HEK293 (cell line): ENCODE measurements around the gene SOS2.

ENCODE experiments used
- HOXD13 ChIP-seq: sonication (generic); formaldehyde crosslinking; IDR thresholded peaks from 2 replicates; pipeline ENCODE4 v1.8.0; 2022; ENCODE audit warnings: missing genetic modification reagents, borderline replicate concordance
- OVOL3 ChIP-seq: fragments of 450-650 bp; formaldehyde crosslinking; IDR thresholded peaks from 2 replicates; pipeline ENCODE4 v1.5.1; 2016; ENCODE audit warnings: missing biosample characterization, missing genetic modification characterization
- YY2 ChIP-seq: fragments of 450-650 bp; formaldehyde crosslinking; IDR thresholded peaks from 2 replicates; pipeline ENCODE4 v1.5.1; 2016; ENCODE audit warnings: missing biosample characterization, missing genetic modification characterization
- ZBTB8A ChIP-seq: fragments of 450-650 bp; formaldehyde crosslinking; IDR thresholded peaks from 2 replicates; pipeline ENCODE4 v1.5.1; 2016; ENCODE audit warnings: missing biosample characterization, missing genetic modification characterization
- ZFHX2 ChIP-seq: fragments of 450-650 bp; formaldehyde crosslinking; conservative IDR thresholded peaks from 2 replicates; pipeline ENCODE4 v1.5.1; 2016; ENCODE audit warnings: missing biosample characterization, missing genetic modification characterization
- ZIC2 ChIP-seq: fragments of 450-650 bp; formaldehyde crosslinking; IDR thresholded peaks from 2 replicates; pipeline ENCODE4 v1.5.1; 2016; ENCODE audit warnings: missing biosample characterization, missing genetic modification characterization
- ZNF324 ChIP-seq: fragments of 450-650 bp; formaldehyde crosslinking; IDR thresholded peaks from 2 replicates; pipeline ENCODE4 v1.5.1; 2016; ENCODE audit warnings: missing biosample characterization, missing genetic modification characterization
- ZNF394 ChIP-seq: fragments of 450-650 bp; formaldehyde crosslinking; IDR thresholded peaks from 2 replicates; pipeline ENCODE4 v1.5.1; 2016; ENCODE audit warnings: missing biosample characterization, missing genetic modification characterization, mild to moderate bottlenecking, moderate library complexity, borderline replicate concordance
- ZNF76 ChIP-seq: fragments of 450-650 bp; formaldehyde crosslinking; IDR thresholded peaks from 2 replicates; pipeline ENCODE4; 2016; ENCODE audit warnings: low read depth, missing biosample characterization, missing genetic modification characterization, borderline replicate concordance
- ZNF792 ChIP-seq: fragments of 450-650 bp; formaldehyde crosslinking; IDR thresholded peaks from 2 replicates; pipeline ENCODE4 v1.5.1; 2016; ENCODE audit warnings: missing biosample characterization, missing genetic modification characterization
- ZSCAN16 ChIP-seq: fragments of 450-650 bp; formaldehyde crosslinking; IDR thresholded peaks from 2 replicates; pipeline ENCODE4 v1.5.1; 2016; ENCODE audit warnings: missing biosample characterization, missing genetic modification characterization
- TF ChIP-seq, protein P1 (sequence below): fragments of 450-650 bp; formaldehyde crosslinking; IDR thresholded peaks from 2 replicates; pipeline ENCODE4 v1.5.1; 2016; ENCODE audit warnings: missing biosample characterization, missing genetic modification characterization
- TF ChIP-seq, protein P2 (sequence below): fragments of 450-650 bp; formaldehyde crosslinking; IDR thresholded peaks from 2 replicates; pipeline ENCODE4 v1.5.1; 2017; ENCODE audit warnings: missing biosample characterization, missing genetic modification characterization
- TF ChIP-seq, protein P3 (sequence below): fragments of 450-650 bp; formaldehyde crosslinking; IDR thresholded peaks from 2 replicates; pipeline ENCODE4 v1.5.1; 2016; ENCODE audit warnings: missing biosample characterization, missing genetic modification characterization
- TF ChIP-seq, protein P4 (sequence below): fragments of 450-650 bp; formaldehyde crosslinking; IDR thresholded peaks from 2 replicates; pipeline ENCODE4 v1.5.1; 2016; ENCODE audit warnings: missing biosample characterization, missing genetic modification characterization
- TF ChIP-seq, protein P5 (sequence below): fragments of 450-650 bp; formaldehyde crosslinking; IDR thresholded peaks from 2 replicates; pipeline ENCODE4 v1.5.1; 2016; ENCODE audit warnings: missing biosample characterization, missing genetic modification characterization
- TF ChIP-seq, protein P6 (sequence below): fragments of 450-650 bp; formaldehyde crosslinking; IDR thresholded peaks from 2 replicates; pipeline ENCODE4 v1.5.1; 2016; ENCODE audit warnings: missing biosample characterization, missing genetic modification characterization

The SOS2 gene

DNA sequence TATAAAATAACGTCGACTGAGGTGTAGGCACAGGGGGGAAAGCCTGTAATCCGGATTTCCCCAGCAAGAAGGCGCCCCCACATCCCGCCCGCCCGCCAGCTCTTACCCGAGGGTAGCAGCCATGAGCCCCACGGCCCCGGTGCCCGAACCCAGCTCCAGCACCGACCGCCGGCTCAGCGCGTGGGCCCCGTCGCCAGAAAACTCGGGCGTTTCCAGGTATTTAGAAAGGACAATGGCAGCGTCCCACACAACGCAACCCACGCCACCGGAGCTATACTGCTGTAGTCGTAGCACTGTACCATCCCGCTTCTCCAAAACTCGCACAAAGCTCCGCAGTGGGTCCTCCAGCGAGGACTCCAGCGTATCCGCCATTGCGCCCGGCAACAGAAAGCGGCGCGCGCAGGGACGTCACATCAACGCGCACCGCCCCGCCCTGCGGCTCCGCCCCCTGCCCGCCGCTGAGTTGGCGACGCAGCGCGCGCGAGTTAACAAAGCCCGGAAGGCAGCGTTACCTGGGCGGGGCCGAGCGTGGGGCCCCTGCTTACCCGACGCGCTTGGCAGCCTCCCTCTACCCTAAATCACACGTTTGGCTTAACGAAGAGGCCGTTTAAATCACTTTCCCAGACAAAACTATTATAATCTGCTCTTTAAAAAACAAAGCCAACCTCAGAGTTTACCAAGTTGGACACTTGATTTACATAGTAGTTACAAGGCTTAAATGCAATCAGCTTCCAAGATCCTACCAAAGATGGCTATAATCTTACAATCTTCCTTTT lies 115.0 kb downstream of the SOS2 start, which contains the start of gene VCPKMT (continued):
- TF ChIP-seq, protein P1, sequence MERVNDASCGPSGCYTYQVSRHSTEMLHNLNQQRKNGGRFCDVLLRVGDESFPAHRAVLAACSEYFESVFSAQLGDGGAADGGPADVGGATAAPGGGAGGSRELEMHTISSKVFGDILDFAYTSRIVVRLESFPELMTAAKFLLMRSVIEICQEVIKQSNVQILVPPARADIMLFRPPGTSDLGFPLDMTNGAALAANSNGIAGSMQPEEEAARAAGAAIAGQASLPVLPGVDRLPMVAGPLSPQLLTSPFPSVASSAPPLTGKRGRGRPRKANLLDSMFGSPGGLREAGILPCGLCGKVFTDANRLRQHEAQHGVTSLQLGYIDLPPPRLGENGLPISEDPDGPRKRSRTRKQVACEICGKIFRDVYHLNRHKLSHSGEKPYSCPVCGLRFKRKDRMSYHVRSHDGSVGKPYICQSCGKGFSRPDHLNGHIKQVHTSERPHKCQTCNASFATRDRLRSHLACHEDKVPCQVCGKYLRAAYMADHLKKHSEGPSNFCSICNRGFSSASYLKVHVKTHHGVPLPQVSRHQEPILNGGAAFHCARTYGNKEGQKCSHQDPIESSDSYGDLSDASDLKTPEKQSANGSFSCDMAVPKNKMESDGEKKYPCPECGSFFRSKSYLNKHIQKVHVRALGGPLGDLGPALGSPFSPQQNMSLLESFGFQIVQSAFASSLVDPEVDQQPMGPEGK (tag by site-specific recombination) = peak; percentile 87
- TF ChIP-seq, protein P2, sequence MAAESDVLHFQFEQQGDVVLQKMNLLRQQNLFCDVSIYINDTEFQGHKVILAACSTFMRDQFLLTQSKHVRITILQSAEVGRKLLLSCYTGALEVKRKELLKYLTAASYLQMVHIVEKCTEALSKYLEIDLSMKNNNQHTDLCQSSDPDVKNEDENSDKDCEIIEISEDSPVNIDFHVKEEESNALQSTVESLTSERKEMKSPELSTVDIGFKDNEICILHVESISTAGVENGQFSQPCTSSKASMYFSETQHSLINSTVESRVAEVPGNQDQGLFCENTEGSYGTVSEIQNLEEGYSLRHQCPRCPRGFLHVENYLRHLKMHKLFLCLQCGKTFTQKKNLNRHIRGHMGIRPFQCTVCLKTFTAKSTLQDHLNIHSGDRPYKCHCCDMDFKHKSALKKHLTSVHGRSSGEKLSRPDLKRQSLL (tag by site-specific recombination) = peak; percentile 74
- peak; percentile 26; the same call in 1 of the 2 replicates for TF ChIP-seq ZNF76 (tag by site-specific recombination)
- TF ChIP-seq ZIC2 (tag by site-specific recombination) = 0 out of 2 replicates have a peak, but pooled peaks have one; percentile 16
- TF ChIP-seq, protein P3, sequence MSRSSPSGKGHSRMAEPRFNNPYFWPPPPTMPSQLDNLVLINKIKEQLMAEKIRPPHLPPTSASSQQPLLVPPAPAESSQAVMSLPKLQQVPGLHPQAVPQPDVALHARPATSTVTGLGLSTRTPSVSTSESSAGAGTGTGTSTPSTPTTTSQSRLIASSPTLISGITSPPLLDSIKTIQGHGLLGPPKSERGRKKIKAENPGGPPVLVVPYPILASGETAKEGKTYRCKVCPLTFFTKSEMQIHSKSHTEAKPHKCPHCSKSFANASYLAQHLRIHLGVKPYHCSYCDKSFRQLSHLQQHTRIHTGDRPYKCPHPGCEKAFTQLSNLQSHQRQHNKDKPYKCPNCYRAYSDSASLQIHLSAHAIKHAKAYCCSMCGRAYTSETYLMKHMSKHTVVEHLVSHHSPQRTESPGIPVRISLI = no peak
- TF ChIP-seq, protein P4, sequence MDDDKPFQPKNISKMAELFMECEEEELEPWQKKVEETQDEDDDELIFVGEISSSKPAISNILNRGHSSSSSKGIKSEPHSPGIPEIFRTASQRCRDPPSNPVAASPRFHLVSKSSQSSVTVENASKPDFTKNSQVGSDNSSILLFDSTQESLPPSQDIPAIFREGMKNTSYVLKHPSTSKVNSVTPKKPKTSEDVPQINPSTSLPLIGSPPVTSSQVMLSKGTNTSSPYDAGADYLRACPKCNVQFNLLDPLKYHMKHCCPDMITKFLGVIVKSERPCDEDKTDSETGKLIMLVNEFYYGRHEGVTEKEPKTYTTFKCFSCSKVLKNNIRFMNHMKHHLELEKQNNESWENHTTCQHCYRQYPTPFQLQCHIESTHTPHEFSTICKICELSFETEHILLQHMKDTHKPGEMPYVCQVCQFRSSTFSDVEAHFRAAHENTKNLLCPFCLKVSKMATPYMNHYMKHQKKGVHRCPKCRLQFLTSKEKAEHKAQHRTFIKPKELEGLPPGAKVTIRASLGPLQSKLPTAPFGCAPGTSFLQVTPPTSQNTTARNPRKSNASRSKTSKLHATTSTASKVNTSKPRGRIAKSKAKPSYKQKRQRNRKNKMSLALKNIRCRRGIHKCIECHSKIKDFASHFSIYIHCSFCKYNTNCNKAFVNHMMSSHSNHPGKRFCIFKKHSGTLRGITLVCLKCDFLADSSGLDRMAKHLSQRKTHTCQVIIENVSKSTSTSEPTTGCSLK (tag by site-specific recombination) = no peak
- TF ChIP-seq ZNF792 = no peak
- TF ChIP-seq ZSCAN16 (tag by site-specific recombination) = peak; percentile 48; the same call in 1 of the 2 replicates
- peak; percentile 90 for TF ChIP-seq YY2 (tag by site-specific recombination)
- peak; percentile 29; the same call in 1 of the 2 replicates for TF ChIP-seq ZNF394 (tag by site-specific recombination)
- TF ChIP-seq, protein P5, sequence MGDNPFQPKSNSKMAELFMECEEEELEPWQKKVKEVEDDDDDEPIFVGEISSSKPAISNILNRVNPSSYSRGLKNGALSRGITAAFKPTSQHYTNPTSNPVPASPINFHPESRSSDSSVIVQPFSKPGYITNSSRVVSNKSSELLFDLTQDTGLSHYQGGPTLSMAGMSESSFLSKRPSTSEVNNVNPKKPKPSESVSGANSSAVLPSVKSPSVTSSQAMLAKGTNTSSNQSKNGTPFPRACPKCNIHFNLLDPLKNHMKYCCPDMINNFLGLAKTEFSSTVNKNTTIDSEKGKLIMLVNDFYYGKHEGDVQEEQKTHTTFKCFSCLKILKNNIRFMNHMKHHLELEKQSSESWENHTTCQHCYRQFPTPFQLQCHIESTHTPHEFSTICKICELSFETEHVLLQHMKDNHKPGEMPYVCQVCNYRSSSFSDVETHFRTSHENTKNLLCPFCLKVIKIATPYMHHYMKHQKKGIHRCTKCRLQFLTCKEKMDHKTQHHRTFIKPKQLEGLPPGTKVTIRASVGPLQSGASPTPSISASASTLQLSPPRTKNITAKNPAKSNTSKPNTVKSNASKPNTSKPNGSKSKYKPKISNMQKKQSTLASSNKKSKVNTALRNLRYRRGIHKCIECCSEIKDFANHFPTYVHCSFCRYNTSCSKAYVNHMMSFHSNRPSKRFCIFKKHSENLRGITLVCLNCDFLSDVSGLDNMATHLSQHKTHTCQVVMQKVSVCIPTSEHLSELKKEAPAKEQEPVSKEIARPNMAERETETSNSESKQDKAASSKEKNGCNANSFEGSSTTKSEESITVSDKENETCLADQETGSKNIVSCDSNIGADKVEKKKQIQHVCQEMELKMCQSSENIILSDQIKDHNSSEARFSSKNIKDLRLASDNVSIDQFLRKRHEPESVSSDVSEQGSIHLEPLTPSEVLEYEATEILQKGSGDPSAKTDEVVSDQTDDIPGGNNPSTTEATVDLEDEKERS (tag by site-specific recombination) = no peak
- TF ChIP-seq ZFHX2 (tag by site-specific recombination) = peak; percentile 67
- TF ChIP-seq, protein P6, sequence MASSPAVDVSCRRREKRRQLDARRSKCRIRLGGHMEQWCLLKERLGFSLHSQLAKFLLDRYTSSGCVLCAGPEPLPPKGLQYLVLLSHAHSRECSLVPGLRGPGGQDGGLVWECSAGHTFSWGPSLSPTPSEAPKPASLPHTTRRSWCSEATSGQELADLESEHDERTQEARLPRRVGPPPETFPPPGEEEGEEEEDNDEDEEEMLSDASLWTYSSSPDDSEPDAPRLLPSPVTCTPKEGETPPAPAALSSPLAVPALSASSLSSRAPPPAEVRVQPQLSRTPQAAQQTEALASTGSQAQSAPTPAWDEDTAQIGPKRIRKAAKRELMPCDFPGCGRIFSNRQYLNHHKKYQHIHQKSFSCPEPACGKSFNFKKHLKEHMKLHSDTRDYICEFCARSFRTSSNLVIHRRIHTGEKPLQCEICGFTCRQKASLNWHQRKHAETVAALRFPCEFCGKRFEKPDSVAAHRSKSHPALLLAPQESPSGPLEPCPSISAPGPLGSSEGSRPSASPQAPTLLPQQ = peak; percentile 90
- no peak for TF ChIP-seq HOXD13 (CRISPR knock-in tag)
- TF ChIP-seq OVOL3 = no peak
- TF ChIP-seq ZBTB8A = peak; percentile 56
- peak; percentile 46; the same call in 1 of the 2 replicates for TF ChIP-seq ZNF324
